MM.1S (cell line): ENCODE results near the gene PRMT7.

Experiments
- DNase-seq: peaks from one replicate; pipeline ENCODE4 v3.0.0-alpha.2; 2015
- H2AFZ ChIP-seq: fragments of 300-600 bp; sonication (generic); 2 replicates; pipeline ENCODE4 v1.6.0; 2016; ENCODE audit warnings: antibody characterized with exemption, low read length
- H3F3A ChIP-seq: fragments of 300-600 bp; sonication (generic); 2 replicates; pipeline ENCODE4 v1.6.1; 2016; ENCODE audit warnings: mild to moderate bottlenecking, antibody characterized with exemption, low read length, moderate library complexity, mixed read lengths; ENCODE audit not compliant: insufficient read depth
- H3K27ac ChIP-seq: fragments of 300-600 bp; sonication (generic); 2 replicates; pipeline ENCODE4 v1.5.1; 2016; ENCODE audit warnings: mild to moderate bottlenecking, low read length
- H3K27me3 ChIP-seq: fragments of 300-600 bp; sonication (generic); replicated peaks from 2 replicates; pipeline ENCODE4 v1.6.0; 2016; ENCODE audit warnings: low read length; ENCODE audit not compliant: insufficient read depth
- H3K36me3 ChIP-seq: fragments of 300-600 bp; sonication (generic); replicated peaks from 2 replicates; pipeline ENCODE4 v1.6.1; 2016; ENCODE audit warnings: mild to moderate bottlenecking, low read length, mixed read lengths; ENCODE audit not compliant: insufficient read depth
- H3K4me1 ChIP-seq: fragments of 300-600 bp; sonication (generic); 2 replicates; pipeline ENCODE4 v1.6.1; 2016; ENCODE audit warnings: low read length, mixed read lengths
- H3K4me2 ChIP-seq: fragments of 300-600 bp; sonication (generic); 2 replicates; pipeline ENCODE4 v1.6.0; 2016; ENCODE audit warnings: low read depth, low read length
- H3K4me3 ChIP-seq: fragments of 300-600 bp; sonication (generic); 2 replicates; pipeline ENCODE4 v1.5.1; 2016; ENCODE audit warnings: low read length, mixed read lengths
- H3K79me2 ChIP-seq: fragments of 300-600 bp; sonication (generic); 2 replicates; pipeline ENCODE4 v1.6.1; 2016; ENCODE audit warnings: mixed run types, low read length, mixed read lengths
- H3K9ac ChIP-seq: fragments of 300-600 bp; sonication (generic); 2 replicates; pipeline ENCODE4 v1.6.1; 2016; ENCODE audit warnings: low read length, mixed read lengths
- H3K9me2 ChIP-seq: fragments of 300-600 bp; sonication (generic); replicated peaks from 2 replicates; pipeline ENCODE4 v1.6.1; 2016; ENCODE audit warnings: mild to moderate bottlenecking, low read length, mixed read lengths; ENCODE audit not compliant: insufficient read depth
- H3K9me3 ChIP-seq: fragments of 300-600 bp; sonication (generic); replicated peaks from 2 replicates; pipeline ENCODE4 v1.6.1; 2016; ENCODE audit warnings: mild to moderate bottlenecking, low read length, mixed read lengths; ENCODE audit not compliant: insufficient read depth
- H4K20me1 ChIP-seq: fragments of 300-600 bp; sonication (generic); 2 replicates; pipeline ENCODE4 v1.6.1; 2016; ENCODE audit warnings: mild to moderate bottlenecking, low read length, moderate library complexity, mixed read lengths; ENCODE audit not compliant: insufficient read depth
- CTCF ChIP-seq: fragments of 300-600 bp; sonication (generic); IDR thresholded peaks from 2 replicates; pipeline ENCODE4 v1.5.1; 2016; ENCODE audit warnings: antibody characterized with exemption, low read length, mixed read lengths
- EZH2 ChIP-seq: fragments of 300-600 bp; sonication (generic); optimal IDR thresholded peaks from 2 replicates; pipeline ENCODE3; 2017; ENCODE audit warnings: low read depth, mild to moderate bottlenecking, antibody characterized with exemption, low read length, mixed read lengths
- EZH2phosphoT487 ChIP-seq: fragments of 300-600 bp; sonication (generic); IDR thresholded peaks from 2 replicates; pipeline ENCODE4 v1.6.1; 2018; ENCODE audit warnings: antibody characterized with exemption, low read length

Gene PRMT7

GRCh38 chr16:68400083-68400923, 89.5 kb downstream of the PRMT7 start:
- H3K79me2 ChIP-seq: no peaks in the 10 kb centered on the region
- H3K4me2 ChIP-seq: no peak overlapping the region
- no peak overlapping the region for H3K27ac ChIP-seq
- no peaks in the 10 kb centered on the region for H4K20me1 ChIP-seq
- no peaks in the 10 kb centered on the region for H3F3A ChIP-seq
- H3K4me3 ChIP-seq: no peak overlapping the region
- H3K36me3 ChIP-seq: no peaks in the 10 kb centered on the region
- no peak overlapping the region for H2AFZ ChIP-seq
- TF ChIP-seq EZH2: no peak
- TF ChIP-seq CTCF: no peak
- no peak for TF ChIP-seq EZH2phosphoT487
- no peak for DNase-seq
- H3K4me1 ChIP-seq: peaks cover 7% of the 10 kb centered on the region; the same call in 1 of the 2 replicates
- no peak overlapping the region for H3K9ac ChIP-seq
- no peaks in the 10 kb centered on the region for H3K9me3 ChIP-seq
- no peaks in the 10 kb centered on the region for H3K9me2 ChIP-seq
- no peaks in the 10 kb centered on the region for H3K27me3 ChIP-seq

- Histone ChIP-seq H3K4me3 (no peak overlapping the region), H3K36me3 (no peaks in the 10 kb centered on the region), H3K27ac (no peak overlapping the region), H2AFZ (no peak overlapping the region), H3K9ac (no peak overlapping the region), H3K79me2 (no peaks in the 10 kb centered on the region), H3K27me3 (no peaks in the 10 kb centered on the region), H4K20me1 (no peaks in the 10 kb centered on the region), H3K4me2 (no peak overlapping the region), H3F3A (no peaks in the 10 kb centered on the region), H3K9me2 (no peaks in the 10 kb centered on the region), H3K9me3 (no peaks in the 10 kb centered on the region), H3K4me1 (peaks cover 7% of the 10 kb centered on the region; the same call in 1 of the 2 replicates)
- no peak for DNase-seq
- TF ChIP-seq EZH2 (no peak), EZH2phosphoT487 (no peak), CTCF (no peak)
These were observed 90.2 kb downstream of the PRMT7 start for GRCh38 chr16:68400924-68401460.

GRCh38 chr16:68401871-68402747, 91.3 kb downstream of the PRMT7 start:
- Histone ChIP-seq H3K4me3 (no peak overlapping the region), H3K27ac (no peak overlapping the region), H3K27me3 (no peaks in the 10 kb centered on the region), H3K79me2 (no peaks in the 10 kb centered on the region), H2AFZ (no peak overlapping the region), H3K9ac (no peak overlapping the region), H3K9me3 (no peaks in the 10 kb centered on the region), H4K20me1 (no peaks in the 10 kb centered on the region), H3F3A (no peaks in the 10 kb centered on the region), H3K4me1 (0 out of 2 replicates have a peak, but pooled peaks cover under 1% of the 10 kb centered on the region), H3K4me2 (no peak overlapping the region), H3K36me3 (no peaks in the 10 kb centered on the region), H3K9me2 (no peaks in the 10 kb centered on the region)
- no peak for DNase-seq
- no peak for TF ChIP-seq EZH2phosphoT487
- TF ChIP-seq EZH2: no peak
- no peak for TF ChIP-seq CTCF
